PC-9 (cell line): Measurements from ENCODE around the gene CERKL. TPM values are rescaled to one million over a fixed set of nuclear protein-coding genes. Genes with fewer than 3 reads are reported as not detected.

Source experiments
- BruUV-seq: library from RNA; stranded (reverse); fragments of 400-500 nt; replicated peaks from 2 replicates; lab custom pipeline; 2021; lab: Mats Ljungman, UMichigan
- CTCF ChIA-PET: fragments of 300-600 bp; sonication (Branson Sonifier 250); formaldehyde crosslinking; loops from one replicate; lab custom pipeline; 2022; ENCODE audit warnings: antibody characterized with exemption; lab: Charles Lee
- POLR2A ChIA-PET: fragments of 300-600 bp; sonication (Branson Sonifier 250); formaldehyde crosslinking; loops from one replicate; lab custom pipeline; 2022; ENCODE audit warnings: antibody characterized with exemption; ENCODE audit not compliant: unreplicated experiment; lab: Charles Lee
- DNase-seq, 2 experiments: peaks; one replicate each; pipeline versions ENCODE4 v3.0.0 to v3.0.0-alpha.2; 2015 to 2022; ENCODE audit warnings: mixed read lengths in 1 of 2
- H2AFZ ChIP-seq: fragments of 200-600 bp; sonication (generic); 2 replicates; pipeline ENCODE4 v1.8.1; 2017; ENCODE audit warnings: antibody characterized with exemption
- H3F3A ChIP-seq: fragments of 200-600 bp; sonication (generic); 2 replicates; pipeline ENCODE4 v1.8.1; 2017; ENCODE audit warnings: antibody characterized with exemption, mild to moderate bottlenecking, low read depth; ENCODE audit not compliant: insufficient read depth
- H3K27ac ChIP-seq: fragments of 200-600 bp; sonication (generic); 2 replicates; pipeline ENCODE4 v1.6.1; 2016; ENCODE audit warnings: mixed run types
- H3K27me3 ChIP-seq: fragments of 200-600 bp; sonication (generic); 2 replicates; pipeline ENCODE4 v1.6.1; 2016; ENCODE audit warnings: low read depth, mixed run types; ENCODE audit not compliant: insufficient read depth
- H3K36me3 ChIP-seq: fragments of 200-600 bp; sonication (generic); 2 replicates; pipeline ENCODE4 v1.6.1; 2016; ENCODE audit warnings: low read depth, mixed run types
- H3K4me1 ChIP-seq: fragments of 200-600 bp; sonication (generic); replicated peaks from 2 replicates; pipeline ENCODE4 v1.6.1; 2016; ENCODE audit warnings: mixed run types; ENCODE audit not compliant: insufficient read depth
- H3K4me2 ChIP-seq: fragments of 200-600 bp; sonication (generic); 2 replicates; pipeline ENCODE4 v1.6.1; 2017; ENCODE audit warnings: mixed run types
- H3K4me3 ChIP-seq: fragments of 200-600 bp; sonication (generic); 2 replicates; pipeline ENCODE4 v1.6.1; 2016; ENCODE audit warnings: mixed run types
- H3K79me2 ChIP-seq: fragments of 200-600 bp; sonication (generic); 2 replicates; pipeline ENCODE4 v1.6.1; 2017; ENCODE audit warnings: low read depth, mixed run types
- H3K9me2 ChIP-seq: fragments of 200-600 bp; sonication (generic); 2 replicates; pipeline ENCODE4 v1.8.1; 2017; ENCODE audit warnings: mild to moderate bottlenecking; ENCODE audit not compliant: insufficient read depth
- H3K9me3 ChIP-seq: fragments of 200-600 bp; sonication (generic); 2 replicates; pipeline ENCODE4 v1.8.1; 2016; ENCODE audit warnings: low read depth; ENCODE audit not compliant: insufficient read depth
- H4K20me1 ChIP-seq: fragments of 200-600 bp; sonication (generic); 2 replicates; pipeline ENCODE4 v1.8.1; 2017; ENCODE audit not compliant: insufficient read depth
- CTCF ChIP-seq: fragments of 200-600 bp; sonication (generic); conservative IDR thresholded peaks from 2 replicates; pipeline ENCODE4 v1.6.1; 2017; ENCODE audit warnings: mixed run types, antibody characterized with exemption, mild to moderate bottlenecking, moderate library complexity
- EZH2 ChIP-seq: fragments of 200-600 bp; sonication (generic); IDR thresholded peaks from 2 replicates; pipeline ENCODE4 v1.8.0; 2017; ENCODE audit warnings: antibody characterized with exemption, low read depth
- intact Hi-C: fragments of 100-400 bp; cut with micrococcal nuclease; formaldehyde crosslinking; loops from one replicate; pipeline ENCODE4 v1.10.0; 2022; ENCODE audit not compliant: unreplicated experiment
- total RNA-seq: library from RNA; stranded (reverse); gene quantifications from 2 replicates; pipeline ENCODE4 v1.2.3, GENCODE V29; 2021

Gene CERKL
- total RNA-seq, 1 experiment from 2014 or later = 1.6 TPM

GRCh38 chr2:181697571-181697970, 40.7 kb upstream of the CERKL start:
- intact Hi-C loops = no loop called here
- Histone ChIP-seq H2AFZ (no peak overlapping the region), H3K4me3 (no peak overlapping the region), H3K9me3 (peaks cover 1% of the 10 kb centered on the region; the same call in 1 of the 2 replicates), H3K36me3 (no peaks in the 10 kb centered on the region), H3K27me3 (no peaks in the 10 kb centered on the region), H3F3A (no peaks in the 10 kb centered on the region), H4K20me1 (no peaks in the 10 kb centered on the region), H3K9me2 (no peaks in the 10 kb centered on the region; the same call in 1 of the 2 replicates), H3K4me1 (no peaks in the 10 kb centered on the region), H3K79me2 (no peaks in the 10 kb centered on the region), H3K4me2 (no peak overlapping the region), H3K27ac (no peak overlapping the region)
- TF ChIP-seq CTCF (no peak), EZH2 (no peak)
- ChIA-PET CTCF (interaction anchor here (0.6 kb wide), 1 partner anchor 35 kb away, joined by 3 read pairs; no protein-coding TSS in a partner anchor), POLR2A (no interaction called here)
- no TSS peak for BruUV-seq
- DNase-seq = no peak

GRCh38 chr2:181697126-181697525, 40.2 kb upstream of the CERKL start:
- intact Hi-C loops = no loop called here
- H3K4me2 ChIP-seq = no peak overlapping the region

GRCh38 chr2:181694271-181694670, 37.4 kb upstream of the CERKL start:
- POLR2A ChIA-PET = no interaction called here

More at GRCh38 chr2:181697126-181697525, 40.2 kb upstream of the CERKL start:
- Histone ChIP-seq H3K36me3 (no peaks in the 10 kb centered on the region), H3K79me2 (no peaks in the 10 kb centered on the region), H4K20me1 (no peaks in the 10 kb centered on the region), H3F3A (no peaks in the 10 kb centered on the region), H3K27ac (no peak overlapping the region), H3K4me3 (no peak overlapping the region), H3K27me3 (no peaks in the 10 kb centered on the region), H3K9me3 (no peaks in the 10 kb centered on the region), H2AFZ (no peak overlapping the region), H3K4me1 (no peaks in the 10 kb centered on the region), H3K9me2 (no peaks in the 10 kb centered on the region; the same call in 1 of the 2 replicates)
- CTCF ChIA-PET = interaction anchor here (0.6 kb wide), 1 partner anchor 36 kb away, joined by 3 read pairs; no protein-coding TSS in a partner anchor
- no TSS peak for BruUV-seq
- DNase-seq = no peak
- POLR2A ChIA-PET = no interaction called here
- TF ChIP-seq EZH2 (no peak), CTCF (no peak)

More at GRCh38 chr2:181694271-181694670, 37.4 kb upstream of the CERKL start:
- H3F3A ChIP-seq = no peaks in the 10 kb centered on the region
- H3K4me3 ChIP-seq = no peak overlapping the region
- no peaks in the 10 kb centered on the region for H3K4me1 ChIP-seq
- H4K20me1 ChIP-seq = no peaks in the 10 kb centered on the region
- CTCF ChIA-PET = no interaction called here
- no TSS peak for BruUV-seq
- no peaks in the 10 kb centered on the region for H3K79me2 ChIP-seq
- no peaks in the 10 kb centered on the region for H3K27me3 ChIP-seq
- no peak for DNase-seq
- H3K4me2 ChIP-seq = no peak overlapping the region
- TF ChIP-seq CTCF = no peak
- no peak for TF ChIP-seq EZH2
- H3K36me3 ChIP-seq = no peaks in the 10 kb centered on the region
- no peaks in the 10 kb centered on the region for H3K9me3 ChIP-seq
- intact Hi-C loops = no loop called here
- H3K9me2 ChIP-seq = no peaks in the 10 kb centered on the region; the same call in 1 of the 2 replicates
- no peak overlapping the region for H3K27ac ChIP-seq
- no peak overlapping the region; the same call in 1 of the 2 replicates for H2AFZ ChIP-seq
